ENCODE results near the gene MPZ. TPM values are rescaled to one million over a fixed set of nuclear protein-coding genes. Genes with fewer than 3 reads are reported as not detected.

Gene MPZ
- total and polyA plus RNA-seq, 3 donors from 2014 or later: 2.3 to 4.7 (median 4.2) TPM

GRCh38 chr1:161266202-161266601, 43.6 kb downstream of the MPZ start:
- Histone ChIP-seq H3K36me3 (ENCODE audit: low read depth, missing control alignments) (no peaks in the 10 kb centered on the region), H3K4me3 (no peak overlapping the region), H3K4me1 (peaks cover 17% of the 10 kb centered on the region), H3K27me3 (no peaks in the 10 kb centered on the region), H3K9me3 (no peaks in the 10 kb centered on the region), H3K27ac (no peak overlapping the region)
- no peak for DNase-seq
- no peak for TF ChIP-seq CTCF (IDR thresholded peaks at IDR 0.05)
- TF ChIP-seq POLR2A (IDR thresholded peaks at IDR 0.05): no peak
- WGBS, 2 donors: 25 to 54% methylated on average over 3 of the region's 3 CpGs
- intact Hi-C loops (cut with DNase I; ENCODE audit: low total_unique reads): no loop called here

GRCh38 chr1:161265305-161265704, 44.5 kb downstream of the MPZ start:
- no peak for TF ChIP-seq CTCF (IDR thresholded peaks at IDR 0.05)
- no peak for TF ChIP-seq POLR2A (IDR thresholded peaks at IDR 0.05)
- DNase-seq: no peak
- no peaks in the 10 kb centered on the region for H3K36me3 ChIP-seq (ENCODE audit: low read depth, missing control alignments)
- 73 to 87% methylated on average over 5 of the region's 5 CpGs for WGBS, 2 donors
- H3K9me3 ChIP-seq: no peaks in the 10 kb centered on the region
- intact Hi-C loops (cut with DNase I; ENCODE audit: low total_unique reads): no loop called here
- H3K27me3 ChIP-seq: no peaks in the 10 kb centered on the region
- H3K27ac ChIP-seq: no peak overlapping the region
- H3K4me3 ChIP-seq: no peak overlapping the region
- peaks cover 19% of the 10 kb centered on the region for H3K4me1 ChIP-seq

GRCh38 chr1:161261261-161262235, 48.2 kb downstream of the MPZ start:
- no peak for DNase-seq
- no peaks in the 10 kb centered on the region for H3K9me3 ChIP-seq
- intact Hi-C loops (cut with DNase I; ENCODE audit: low total_unique reads): no loop called here
- H3K36me3 ChIP-seq (ENCODE audit: low read depth, missing control alignments): no peaks in the 10 kb centered on the region
- H3K4me1 ChIP-seq: peaks cover 20% of the 10 kb centered on the region
- 75 to 84% methylated on average over 12 of the region's 12 CpGs for WGBS, 2 donors
- no peak overlapping the region for H3K27ac ChIP-seq
- TF ChIP-seq CTCF (IDR thresholded peaks at IDR 0.05): no peak
- TF ChIP-seq POLR2A (IDR thresholded peaks at IDR 0.05): no peak
- H3K4me3 ChIP-seq: no peak overlapping the region
- no peaks in the 10 kb centered on the region for H3K27me3 ChIP-seq

GRCh38 chr1:161260376-161261260, 49.1 kb downstream of the MPZ start:
- intact Hi-C loops (cut with DNase I; ENCODE audit: low total_unique reads): no loop called here
- DNase-seq: no peak
- TF ChIP-seq POLR2A (IDR thresholded peaks at IDR 0.05): no peak
- TF ChIP-seq CTCF (IDR thresholded peaks at IDR 0.05): no peak
- Histone ChIP-seq H3K36me3 (ENCODE audit: low read depth, missing control alignments) (no peaks in the 10 kb centered on the region), H3K4me1 (peaks cover 13% of the 10 kb centered on the region), H3K27me3 (no peaks in the 10 kb centered on the region), H3K27ac (no peak overlapping the region), H3K9me3 (no peaks in the 10 kb centered on the region), H3K4me3 (no peak overlapping the region)
- 53 to 59% methylated on average over 9 of the region's 9 CpGs for WGBS, 2 donors
